Stimulated activated CD4-positive, alpha-beta T cell treated with anti-CD3 and anti-CD28 coated beads, TNF-alpha, amount 100 ng/mL, for 24 hours (primary cell): ENCODE measurements around the gene RCE1.
A peak's percentile ranks its signal among the peaks of the same experiment; 100 is the strongest.

Source experiments
- DNase-seq, 3 experiments: peaks; one replicate each; pipeline ENCODE4 v3.0.0-alpha.2; 2020; ENCODE audit warnings: low read depth in 3 of 3

Gene RCE1

GRCh38 chr11:66845143-66845875, 2.1 kb downstream of the RCE1 start:
- DNase-seq = no peak

GRCh38 chr11:66845876-66846212, 2.6 kb downstream of the RCE1 start:
- no peak for DNase-seq

GRCh38 chr11:66846671-66847091, 3.4 kb downstream of the RCE1 start:
- no peak for DNase-seq

DNA sequence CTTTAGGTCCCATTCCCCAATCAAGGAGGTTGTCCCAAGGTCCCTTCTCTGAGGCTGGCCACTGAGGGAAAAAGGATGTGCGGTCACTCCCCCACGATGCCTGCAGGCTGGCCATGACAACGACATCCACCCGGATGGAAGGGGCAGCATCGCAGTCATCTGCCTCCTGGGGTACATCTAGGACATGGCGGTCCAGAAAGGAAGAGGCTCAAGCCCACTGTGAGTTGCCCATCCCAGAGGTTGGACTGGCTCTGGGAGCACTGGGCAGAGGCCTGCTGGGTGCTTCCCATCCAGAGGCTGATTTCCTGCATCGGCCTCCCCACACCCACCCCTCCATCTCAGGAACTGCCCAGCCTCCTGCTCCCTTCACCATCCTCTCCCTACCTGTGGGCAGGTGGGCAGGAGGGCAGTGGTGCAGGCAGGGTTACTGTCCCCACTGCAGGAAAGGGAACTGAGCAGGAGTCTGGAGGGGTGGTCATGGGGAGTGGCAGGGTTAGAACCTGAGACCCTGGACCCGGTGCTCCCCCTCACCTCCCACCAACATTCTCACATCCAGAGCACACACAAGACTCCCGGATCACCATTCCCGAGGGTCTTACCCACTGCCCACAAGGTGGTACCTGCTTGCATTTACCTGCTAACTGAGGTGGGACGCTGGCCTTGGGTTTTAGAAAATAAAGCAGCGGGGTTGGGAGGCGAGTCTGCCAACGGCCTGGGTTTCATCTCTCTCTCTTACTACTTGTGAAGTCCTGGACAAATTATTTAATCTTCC, 4.4 kb downstream of the RCE1 start:
- DNase-seq = no peak

GRCh38 chr11:66848671-66849500, 5.6 kb downstream of the RCE1 start:
- DNase-seq = no peak

DNA sequence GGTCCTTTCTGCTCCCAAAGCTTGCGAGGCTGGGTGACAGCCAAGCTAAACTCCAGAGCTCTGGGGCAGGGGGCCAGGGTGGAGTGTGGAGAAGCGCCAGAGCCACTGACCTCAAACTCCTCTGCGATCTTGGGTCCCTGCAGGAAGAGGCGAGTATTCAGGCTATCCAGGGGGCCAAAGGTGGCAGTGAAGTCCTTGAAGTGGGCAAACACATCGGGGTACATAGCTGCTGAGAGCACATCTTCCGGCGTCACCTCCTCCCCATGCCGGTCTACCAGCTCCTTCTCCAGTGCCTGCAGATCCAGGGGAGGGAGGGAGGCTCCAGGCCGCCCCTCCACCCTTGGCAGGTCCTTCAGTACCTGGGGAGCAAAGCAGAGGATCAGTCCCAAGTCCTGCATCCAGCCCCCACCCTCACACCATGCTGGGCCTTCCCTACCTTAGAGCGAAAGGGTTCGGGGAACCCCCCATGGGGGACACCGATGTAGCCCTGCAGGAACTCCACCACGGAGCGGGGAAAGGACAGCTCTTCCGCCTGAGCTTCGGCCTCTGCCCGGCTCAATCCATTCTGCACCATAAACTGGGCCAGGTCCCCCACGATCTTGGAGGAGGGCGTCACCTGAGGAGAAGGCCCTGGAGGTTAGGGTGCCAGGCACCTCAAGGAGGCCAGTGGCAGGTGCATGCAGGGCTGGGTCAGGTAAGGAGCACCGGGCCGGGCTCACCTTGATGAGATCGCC, 6.4 kb downstream of the RCE1 start:
- DNase-seq = no peak

DNA sequence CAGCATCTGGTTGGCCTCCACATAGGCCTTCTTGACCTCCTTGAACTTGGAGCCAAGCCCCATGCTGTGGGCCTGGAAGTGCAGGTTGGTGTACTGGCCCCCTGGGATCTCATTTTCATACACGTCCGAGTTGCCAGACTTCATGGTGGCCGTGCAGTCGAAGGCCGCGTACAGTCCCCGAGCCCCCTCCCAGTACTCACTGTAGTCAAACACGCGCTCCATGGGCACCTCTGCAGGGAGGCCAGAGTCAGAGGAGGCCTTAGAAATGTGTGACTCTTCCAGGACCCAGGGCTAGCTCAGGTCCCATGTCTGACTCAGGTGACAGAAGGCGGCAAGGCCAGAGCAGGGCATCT, 7.0 kb downstream of the RCE1 start:
- no peak for DNase-seq

- no peak for DNase-seq
These were observed 7.5 kb downstream of the RCE1 start for GRCh38 chr11:66850588-66851238.

DNA sequence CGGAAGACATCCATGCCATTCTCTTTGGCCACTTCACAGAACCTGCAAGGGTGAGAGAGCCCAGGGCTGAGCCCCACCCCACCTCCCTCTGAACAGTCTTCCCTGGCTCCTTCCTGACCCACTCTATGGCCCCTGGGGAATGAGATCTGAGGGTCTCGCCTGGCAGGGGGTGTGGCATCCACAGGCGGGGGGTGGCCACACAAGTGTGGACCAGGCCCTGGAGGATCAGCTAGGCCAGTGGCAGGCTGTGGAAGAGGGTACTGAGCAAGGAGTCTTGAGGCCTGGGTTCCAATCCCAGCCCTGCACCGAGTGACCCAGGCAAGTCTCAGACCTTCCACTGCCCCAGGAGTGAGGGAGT, 8.0 kb downstream of the RCE1 start:
- no peak for DNase-seq

- DNase-seq = peak in 1 of 3 experiments; percentile 32
These were observed 8.6 kb downstream of the RCE1 start for GRCh38 chr11:66851698-66852465.

GRCh38 chr11:66852466-66853241, 9.4 kb downstream of the RCE1 start:
- DNase-seq = no peak

DNA sequence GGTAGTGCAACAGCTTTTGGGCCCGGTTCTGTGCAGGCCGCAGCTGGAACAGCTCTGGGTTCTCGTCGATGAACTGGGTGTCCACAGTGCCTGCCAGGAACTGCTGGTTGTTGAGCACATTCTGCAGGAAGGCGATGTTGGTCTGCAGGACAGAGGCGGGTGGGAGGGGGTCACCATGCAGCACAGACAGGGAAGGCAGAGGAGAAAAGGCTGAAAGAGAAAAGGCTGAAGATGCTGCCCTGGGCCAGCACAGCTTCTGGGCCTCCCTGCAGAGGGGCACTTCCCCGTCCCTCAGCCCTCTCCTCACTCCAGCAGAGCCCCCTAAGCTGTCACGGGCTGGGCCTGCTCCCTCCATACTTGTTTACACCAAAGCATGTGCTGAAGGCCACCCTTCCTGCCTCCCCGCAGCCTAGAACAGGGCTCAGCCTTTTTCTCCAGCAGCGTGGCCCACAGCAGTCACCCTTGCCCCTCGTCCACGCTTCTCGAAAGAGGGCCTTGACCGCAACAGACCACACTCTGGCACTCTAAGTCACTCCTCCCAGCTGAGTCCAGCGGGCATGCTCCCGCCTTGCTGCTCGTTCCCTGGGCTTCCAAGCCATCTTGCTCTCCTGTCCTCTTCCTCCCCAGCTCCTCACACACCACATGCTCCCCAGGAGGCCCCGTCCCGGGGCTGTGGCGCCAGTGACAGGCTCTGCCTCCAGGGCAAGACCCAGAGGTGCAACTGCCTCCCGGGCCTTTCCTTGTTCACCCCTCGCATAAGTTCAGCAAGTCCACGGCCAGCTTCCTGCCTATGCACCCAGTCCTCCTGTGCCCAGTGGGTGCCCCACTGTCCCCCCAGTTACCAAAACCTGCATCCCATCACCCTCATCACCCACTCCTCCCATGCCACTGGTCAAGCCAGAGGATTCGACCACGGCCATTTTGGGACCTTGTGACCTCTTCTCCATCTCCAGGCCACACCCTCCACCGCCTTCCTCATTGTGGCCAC, 10.3 kb downstream of the RCE1 start:
- DNase-seq = no peak

DNA sequence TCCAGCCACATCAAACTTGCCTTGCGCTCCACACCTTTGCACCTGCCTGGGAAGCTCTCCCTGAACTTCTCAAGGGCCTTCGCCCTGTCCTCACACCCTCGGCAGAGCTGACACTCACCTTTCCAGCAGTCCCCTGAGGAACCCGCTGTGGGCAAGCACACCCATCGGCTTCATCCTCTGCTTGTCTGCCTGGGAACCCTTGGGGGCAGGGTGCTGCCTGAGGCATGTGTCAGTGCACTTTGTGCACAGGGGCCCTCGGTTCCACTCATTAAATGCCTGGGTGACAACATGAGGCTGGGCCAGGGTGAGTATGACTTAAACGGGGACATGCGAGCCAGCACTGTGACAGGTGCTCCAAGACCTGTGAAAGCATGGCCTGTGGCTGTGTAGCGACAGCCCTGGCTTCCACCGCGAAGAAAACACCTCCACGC, 11.0 kb downstream of the RCE1 start:
- DNase-seq = no peak

- DNase-seq = no peak
These were observed 11.5 kb downstream of the RCE1 start for GRCh38 chr11:66854729-66855211.

- DNase-seq = peak; percentile 56 to 89 (median 73)
These were observed 12.6 kb downstream of the RCE1 start for GRCh38 chr11:66855574-66856495.

DNA sequence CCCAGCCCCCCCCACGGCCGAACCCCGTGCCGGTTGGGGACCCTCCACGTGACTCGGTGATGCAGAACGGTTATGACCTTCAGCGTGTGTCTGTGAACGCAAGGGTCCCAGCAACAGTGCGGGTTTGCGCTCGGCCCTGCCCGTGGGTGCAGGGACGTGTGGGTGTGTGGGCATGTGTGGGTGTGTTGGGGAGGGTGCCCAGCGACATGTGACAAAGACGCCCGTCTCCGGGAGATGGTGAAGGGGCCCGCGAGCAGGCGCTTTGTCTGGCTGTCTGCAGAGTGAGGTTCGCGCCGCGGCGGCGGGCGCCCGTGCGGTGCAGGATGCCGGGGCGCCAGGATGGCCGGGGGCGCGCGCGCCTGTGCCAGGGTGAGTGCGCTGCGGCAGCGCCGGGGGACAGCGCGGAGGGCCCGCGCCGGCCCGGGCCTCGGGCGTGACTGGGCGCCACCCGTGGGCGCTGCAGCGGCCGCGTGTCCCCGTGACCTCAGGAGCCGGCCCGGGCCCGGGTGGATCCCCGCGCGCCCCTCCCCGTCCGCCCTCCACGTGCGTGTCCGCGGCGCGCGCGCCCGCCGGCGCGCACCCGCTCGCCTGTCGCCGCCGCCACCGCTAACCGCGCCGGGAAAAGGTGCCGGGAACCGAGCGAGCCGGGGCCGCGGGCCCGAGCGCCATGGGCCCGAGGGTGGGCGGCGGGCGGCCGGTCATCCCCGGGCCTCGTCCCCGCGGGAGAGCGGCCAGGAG, 13.4 kb downstream of the RCE1 start, which contains the start of gene LRFN4:
LRFN4 (plus strand) TSS at position 569 of the 738 bp plus-strand sequence. CDS start 681 bp downstream, outside the sequence.
- peak in 1 of 3 experiments; percentile 36 for DNase-seq
